GM23338 (cell line): ENCODE measurements around the gene ORC6.

Experiments used
- CTCF ChIP-seq, 2 experiments: fragments of 200-600 bp in 1 of 2; sonication (generic) in 1 of 2; conservative IDR thresholded peaks; 2 replicates each; pipeline versions ENCODE4 v1.5.1 to v1.6.1; 2016 to 2017; ENCODE audit warnings: antibody characterized with exemption in 2 of 2, low read depth in 2 of 2, mild to moderate bottlenecking in 2 of 2, moderate library complexity in 1 of 2
- EZH2 ChIP-seq: fragments of 200-600 bp; sonication (generic); IDR thresholded peaks from one replicate; pipeline ENCODE4 v1.8.0; 2017; ENCODE audit warnings: antibody characterized with exemption, mild to moderate bottlenecking, low read depth; ENCODE audit not compliant: unreplicated experiment
- EZH2phosphoT487 ChIP-seq: fragments of 200-600 bp; sonication (generic); IDR thresholded peaks from one replicate; pipeline ENCODE4 v1.8.1; 2018; ENCODE audit warnings: antibody characterized with exemption; ENCODE audit not compliant: unreplicated experiment
- JUNB ChIP-seq: IDR thresholded peaks from one replicate; pipeline ENCODE4 v1.6.1; 2016; ENCODE audit warnings: antibody characterized with exemption; ENCODE audit not compliant: unreplicated experiment
- POLR2AphosphoS5 ChIP-seq: IDR thresholded peaks from 2 replicates; pipeline ENCODE4 v1.6.1; 2016; ENCODE audit warnings: antibody characterized with exemption, low read depth
- REST ChIP-seq: IDR thresholded peaks from one replicate; pipeline ENCODE4 v1.6.1; 2018; ENCODE audit warnings: antibody characterized with exemption; ENCODE audit not compliant: unreplicated experiment

- TF ChIP-seq CTCF (conservative IDR thresholded peaks at IDR 0.05; ENCODE audit: low read depth in 2 of 2), result no peak
- no peak for TF ChIP-seq REST
- no peak for TF ChIP-seq EZH2
- no peak for TF ChIP-seq POLR2AphosphoS5
- no peak for TF ChIP-seq JUNB
- TF ChIP-seq EZH2phosphoT487, result no peak
These were observed 57.6 kb downstream of the ORC6 start for GRCh38 chr16:46746821-46747776.
